ENCODE results near the gene RCAN1. TPM values are rescaled to one million over a fixed set of nuclear protein-coding genes. Genes with fewer than 3 reads are reported as not detected.

Gene RCAN1
- total RNA-seq, 3 donors from 2014 or later (not counting 1 experiment from before 2014, with no cell fraction given): 6.7 to 8.9 (median 8.2) TPM

DNA sequence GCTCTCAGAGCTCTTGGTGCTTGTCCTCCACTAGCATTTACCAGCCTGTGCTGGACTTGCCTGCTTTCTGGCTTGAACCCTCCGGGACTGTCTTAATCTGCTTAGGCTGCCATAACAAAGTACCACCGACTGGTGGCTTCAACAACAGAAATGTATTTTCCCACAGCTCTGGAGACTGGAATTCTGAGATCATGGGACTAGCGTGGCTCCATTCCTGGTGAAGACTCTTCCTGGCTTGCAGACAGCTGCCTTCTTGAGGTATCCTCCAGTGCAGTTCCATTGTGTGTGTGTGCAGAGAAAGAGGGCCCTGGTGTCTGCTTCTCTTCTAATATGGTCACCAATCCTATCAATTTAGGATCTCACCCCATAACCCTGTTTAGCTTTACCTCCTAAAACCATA lies 22.0 kb upstream of the RCAN1 start:
- H3K4me1 Mint-ChIP-seq: peaks cover 13% of the 10 kb centered on the region in 2 donors
- no peaks in the 10 kb centered on the region for H3K9me3 Mint-ChIP-seq
- Histone ChIP-seq H3K9me3 (ENCODE audit: control insufficient read depth, insufficient read depth, low read length) (no peaks in the 10 kb centered on the region), H3K4me1 (ENCODE audit: control insufficient read depth, insufficient read depth, low read length) (peaks cover 4% of the 10 kb centered on the region), H3K36me3 (ENCODE audit: control insufficient read depth, insufficient read depth, low read length) (no peaks in the 10 kb centered on the region), H3K27me3 (ENCODE audit: control insufficient read depth, insufficient read depth, low read length) (no peaks in the 10 kb centered on the region), H3K4me3 (ENCODE audit: low read length) (no peak overlapping the region), H3K27ac (ENCODE audit: low read length) (no peak overlapping the region)
- ATAC-seq (no peak), DNase-seq (no peak)
- H3K4me3 Mint-ChIP-seq: no peak overlapping the region
- H3K27ac Mint-ChIP-seq: no peak overlapping the region
- TF ChIP-seq, protein P1, sequence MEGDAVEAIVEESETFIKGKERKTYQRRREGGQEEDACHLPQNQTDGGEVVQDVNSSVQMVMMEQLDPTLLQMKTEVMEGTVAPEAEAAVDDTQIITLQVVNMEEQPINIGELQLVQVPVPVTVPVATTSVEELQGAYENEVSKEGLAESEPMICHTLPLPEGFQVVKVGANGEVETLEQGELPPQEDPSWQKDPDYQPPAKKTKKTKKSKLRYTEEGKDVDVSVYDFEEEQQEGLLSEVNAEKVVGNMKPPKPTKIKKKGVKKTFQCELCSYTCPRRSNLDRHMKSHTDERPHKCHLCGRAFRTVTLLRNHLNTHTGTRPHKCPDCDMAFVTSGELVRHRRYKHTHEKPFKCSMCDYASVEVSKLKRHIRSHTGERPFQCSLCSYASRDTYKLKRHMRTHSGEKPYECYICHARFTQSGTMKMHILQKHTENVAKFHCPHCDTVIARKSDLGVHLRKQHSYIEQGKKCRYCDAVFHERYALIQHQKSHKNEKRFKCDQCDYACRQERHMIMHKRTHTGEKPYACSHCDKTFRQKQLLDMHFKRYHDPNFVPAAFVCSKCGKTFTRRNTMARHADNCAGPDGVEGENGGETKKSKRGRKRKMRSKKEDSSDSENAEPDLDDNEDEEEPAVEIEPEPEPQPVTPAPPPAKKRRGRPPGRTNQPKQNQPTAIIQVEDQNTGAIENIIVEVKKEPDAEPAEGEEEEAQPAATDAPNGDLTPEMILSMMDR (IDR thresholded peaks at IDR 0.05): no peak
- intact Hi-C loops (cut with micrococcal nuclease): no loop called here
- no peaks in the 10 kb centered on the region for H3K36me3 Mint-ChIP-seq
- WGBS (ENCODE audit: insufficient coverage): 91% methylated on average over 3 of the region's 3 CpGs
- peaks cover 0 to 3% of the 10 kb centered on the region in 2 donors for H3K27me3 Mint-ChIP-seq (ENCODE audit: low read depth in 2 of 2)

DNA sequence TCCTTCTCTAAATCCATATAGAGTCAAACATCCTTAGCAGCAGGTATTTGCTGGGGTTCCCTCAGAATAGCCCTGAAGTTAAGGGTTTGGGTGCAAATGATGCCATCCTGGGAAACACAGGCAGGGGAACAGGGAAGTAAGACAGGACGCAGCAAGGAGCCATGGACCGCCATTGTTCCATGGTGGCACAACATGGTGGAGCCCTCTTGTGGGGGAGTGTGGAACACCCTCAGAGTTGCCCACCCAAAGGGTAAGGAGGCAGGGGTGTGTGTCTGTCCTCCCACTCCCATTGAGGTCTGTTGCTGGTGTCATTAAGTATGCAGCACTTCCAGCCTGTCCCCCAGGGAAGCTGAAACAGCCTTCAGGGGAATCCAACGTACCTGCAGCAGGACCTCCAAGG lies 20.4 kb upstream of the RCAN1 start:
- Mint-ChIP-seq H3K9me3 (no peaks in the 10 kb centered on the region), H3K4me1 (peaks cover 6% of the 10 kb centered on the region in 2 donors), H3K36me3 (no peaks in the 10 kb centered on the region), H3K4me3 (no peak overlapping the region), H3K27ac (no peak overlapping the region), H3K27me3 (ENCODE audit: low read depth in 2 of 2) (peaks cover 0 to 3% of the 10 kb centered on the region in 2 donors)
- Histone ChIP-seq H3K4me1 (ENCODE audit: control insufficient read depth, insufficient read depth, low read length) (no peaks in the 10 kb centered on the region), H3K4me3 (ENCODE audit: low read length) (no peak overlapping the region), H3K9me3 (ENCODE audit: control insufficient read depth, insufficient read depth, low read length) (no peaks in the 10 kb centered on the region), H3K27me3 (ENCODE audit: control insufficient read depth, insufficient read depth, low read length) (no peaks in the 10 kb centered on the region), H3K27ac (ENCODE audit: low read length) (no peak overlapping the region), H3K36me3 (ENCODE audit: control insufficient read depth, insufficient read depth, low read length) (no peaks in the 10 kb centered on the region)
- DNase-seq: peak in 1 of 2 donors; percentile 29
- intact Hi-C loops (cut with micrococcal nuclease): no loop called here
- WGBS (ENCODE audit: insufficient coverage): 93% methylated on average over 3 of the region's 3 CpGs
- TF ChIP-seq, protein P1 (IDR thresholded peaks at IDR 0.05): peak; percentile 33
- ATAC-seq: peak in 1 of 3 donors; percentile 40

DNA sequence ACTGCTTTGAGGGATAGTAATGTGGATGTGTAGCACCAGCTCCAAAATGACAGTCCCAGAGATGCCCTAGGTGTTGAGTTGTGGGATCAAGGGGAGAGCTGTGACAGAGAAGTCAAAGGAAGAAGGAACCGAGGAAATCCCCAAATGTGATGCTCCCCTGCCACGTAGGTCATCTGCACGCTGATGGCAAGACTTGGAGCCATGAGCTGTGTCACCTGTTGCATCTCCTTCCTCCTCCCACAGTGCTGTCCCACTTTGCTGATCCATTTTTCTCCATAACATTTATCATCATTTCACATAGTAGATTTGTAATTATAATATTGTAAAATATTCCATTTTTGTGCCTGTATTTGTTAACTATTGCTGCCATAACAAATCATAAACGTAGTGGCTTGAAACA lies 17.6 kb upstream of the RCAN1 start:
- H3K4me3 ChIP-seq (ENCODE audit: low read length): no peak overlapping the region
- DNase-seq: no peak
- intact Hi-C loops (cut with micrococcal nuclease): no loop called here
- 91% methylated on average over 4 of the region's 4 CpGs for WGBS (ENCODE audit: insufficient coverage)
- no peaks in the 10 kb centered on the region for H3K36me3 ChIP-seq (ENCODE audit: control insufficient read depth, insufficient read depth, low read length)
- no peak overlapping the region for H3K4me3 Mint-ChIP-seq
- TF ChIP-seq, protein P1 (IDR thresholded peaks at IDR 0.05): no peak
- no peaks in the 10 kb centered on the region for H3K27me3 ChIP-seq (ENCODE audit: control insufficient read depth, insufficient read depth, low read length)
- no peaks in the 10 kb centered on the region for H3K9me3 ChIP-seq (ENCODE audit: control insufficient read depth, insufficient read depth, low read length)
- no peaks in the 10 kb centered on the region for H3K9me3 Mint-ChIP-seq
- H3K27ac Mint-ChIP-seq: no peak overlapping the region
- no peak for ATAC-seq
- H3K27me3 Mint-ChIP-seq (ENCODE audit: low read depth in 2 of 2): peaks cover 0 to 3% of the 10 kb centered on the region in 2 donors
- no peaks in the 10 kb centered on the region for H3K4me1 ChIP-seq (ENCODE audit: control insufficient read depth, insufficient read depth, low read length)
- no peaks in the 10 kb centered on the region for H3K4me1 Mint-ChIP-seq
- H3K36me3 Mint-ChIP-seq: no peaks in the 10 kb centered on the region
- no peak overlapping the region for H3K27ac ChIP-seq (ENCODE audit: low read length)

DNA sequence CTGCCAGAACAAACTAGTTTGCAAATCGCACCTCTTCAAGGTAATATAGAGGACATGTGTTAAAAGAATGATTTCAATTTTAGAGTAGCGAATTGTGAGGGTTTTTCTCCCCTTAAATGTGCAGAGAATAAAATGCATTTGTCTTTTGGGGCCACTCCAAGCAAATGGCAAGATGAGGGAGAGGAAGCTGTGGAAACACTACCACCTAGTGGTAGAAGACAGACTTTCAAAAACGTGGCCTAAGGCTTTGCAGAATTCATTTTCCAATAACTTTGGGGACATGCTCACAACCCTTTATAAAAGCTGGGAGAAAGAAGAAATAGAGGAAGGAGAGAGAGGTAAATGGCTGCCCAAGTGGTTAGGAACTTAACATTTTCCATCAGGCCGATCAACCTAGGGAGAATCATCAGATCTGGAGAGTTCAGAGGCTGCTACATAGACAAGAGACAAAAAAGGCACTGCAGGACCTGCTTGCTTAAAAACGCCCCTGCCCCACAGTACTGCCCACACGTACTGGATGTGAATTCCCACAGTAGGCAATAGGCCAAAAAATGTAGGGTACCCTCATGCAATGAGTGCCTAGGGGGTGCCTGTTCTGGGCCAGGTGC lies 15.7 kb upstream of the RCAN1 start:
- ATAC-seq (peak; percentile 75 to 78 (median 76)), DNase-seq (peak in 1 of 2 donors; percentile 80)
- H3K36me3 ChIP-seq (ENCODE audit: control insufficient read depth, insufficient read depth, low read length): no peaks in the 10 kb centered on the region
- Mint-ChIP-seq H3K27me3 (ENCODE audit: low read depth in 2 of 2) (peaks cover 9 to 11% of the 10 kb centered on the region in 2 donors), H3K36me3 (no peaks in the 10 kb centered on the region), H3K4me3 (no peak overlapping the region), H3K4me1 (no peaks in the 10 kb centered on the region), H3K27ac (no peak overlapping the region), H3K9me3 (no peaks in the 10 kb centered on the region)
- no peak overlapping the region for H3K27ac ChIP-seq (ENCODE audit: low read length)
- 21% methylated on average over 5 of the region's 6 CpGs for WGBS (ENCODE audit: insufficient coverage)
- intact Hi-C loops (cut with micrococcal nuclease): loop anchor here (1.0 kb wide), 1 partner anchor 268 kb away; no protein-coding TSS in a partner anchor
- no peaks in the 10 kb centered on the region for H3K27me3 ChIP-seq (ENCODE audit: control insufficient read depth, insufficient read depth, low read length)
- H3K4me1 ChIP-seq (ENCODE audit: control insufficient read depth, insufficient read depth, low read length): no peaks in the 10 kb centered on the region
- TF ChIP-seq, protein P1 (IDR thresholded peaks at IDR 0.05): peak; percentile 87
- no peaks in the 10 kb centered on the region for H3K9me3 ChIP-seq (ENCODE audit: control insufficient read depth, insufficient read depth, low read length)
- H3K4me3 ChIP-seq (ENCODE audit: low read length): no peak overlapping the region
